Psoas muscle (tissue), 8 donors: Measurements from ENCODE around the gene BRD4. TPM values are rescaled to one million over a fixed set of nuclear protein-coding genes. Genes with fewer than 3 reads are reported as not detected.

Source experiments
- ATAC-seq, 4 donors: fragments of 200-7000 bp; cut with Tn5 transposase; one replicate each; pipeline ENCODE4 v1.9.1; 2020; ENCODE audit warnings: moderate library complexity in 3 of 4, mild to moderate bottlenecking in 2 of 4
- DNase-seq, 2 donors: peaks; one replicate each; pipeline ENCODE4 v3.0.0-alpha.2; 2020
- H3K27ac ChIP-seq: fragments of 200-600 bp; one replicate; pipeline ENCODE4 v1.8.0; 2022
- H3K27me3 ChIP-seq, 3 donors: fragments of 200-600 bp in 1 of 3; one replicate each; pipeline versions ENCODE4 v1.6.1 to v1.8.0; 2013 to 2022; ENCODE audit warnings: low read length in 2 of 3, mild to moderate bottlenecking in 2 of 3, moderate library complexity in 1 of 3; ENCODE audit not compliant: insufficient read depth in 3 of 3
- H3K36me3 ChIP-seq, 2 donors: fragments of 200-600 bp in 1 of 2; one replicate each; pipeline versions ENCODE4 v1.6.1 to v1.8.0; 2013 to 2022; ENCODE audit warnings: low read depth in 1 of 2, mild to moderate bottlenecking in 1 of 2, moderate library complexity in 1 of 2; ENCODE audit not compliant: insufficient read depth in 1 of 2
- H3K4me1 ChIP-seq: fragments of 200-600 bp; one replicate; pipeline ENCODE4 v1.8.0; 2022
- H3K4me3 ChIP-seq: fragments of 200-600 bp; one replicate; pipeline ENCODE4 v1.8.0; 2022; ENCODE audit warnings: mild to moderate bottlenecking
- H3K9me3 ChIP-seq: fragments of 200-600 bp; one replicate; pipeline ENCODE4 v1.8.0; 2022
- WGBS, 3 donors: extraction: QIAGEN DNeasy Blood & Tissue Kit; methylation state at CpG; one replicate each; pipeline versions ENCODE4 v1.1.6 to v1.1.7; 2013; 5-methylcytosine and 5-hydroxymethylcytosine counted together
- intact Hi-C, 2 donors: fragments of 100-400 bp; cut with DNase I; formaldehyde crosslinking; loops; one replicate each; pipeline versions ENCODE4 v1.11.0 to v1.14.2; 2022
- polyA plus RNA-seq, 3 donors: library from polyadenylated mRNA; stranded (reverse); fragments of 200-250 nt; gene quantifications; one replicate each; pipeline ENCODE4 v1.2.3, GENCODE V29; 2013
- total RNA-seq, 4 donors: library from RNA; stranded (reverse); fragmentation: NEBNext Ultra II Directional in 2 of 4; extraction: Animal tissue kit (Norgen Biotek cat#: 25700) in 2 of 4; gene quantifications; one replicate each; pipeline versions ENCODE4 v1.2.1 to v1.2.4, GENCODE V29; 2021 to 2023
- TF ChIP-seq, protein P1 (sequence below): fragments of 200-600 bp; IDR thresholded peaks from one replicate; pipeline ENCODE4 v1.8.0; 2022; ENCODE audit warnings: antibody characterized with exemption
- donor health status: healthy with polysubstance abuse.
- donor health status: DM: no; HTN: no; CAD: no; lungs with moderate emphysema.
- donor health status: Bipolar disorder and iron deficiency.
- donor health status: healthy.
- donor health status: DM: yes; HTN: yes; CAD: no.
- donor health status: DM: no; HTN: no; CAD: no.
- donor health status: DM: no; HTN: no; CAD: no.
- donor health status: DM: yes; HTN: yes; CAD: no.

The BRD4 gene
- total and polyA plus RNA-seq, 7 donors, result 42.6 to 120 (median 98.6) TPM

DNA sequence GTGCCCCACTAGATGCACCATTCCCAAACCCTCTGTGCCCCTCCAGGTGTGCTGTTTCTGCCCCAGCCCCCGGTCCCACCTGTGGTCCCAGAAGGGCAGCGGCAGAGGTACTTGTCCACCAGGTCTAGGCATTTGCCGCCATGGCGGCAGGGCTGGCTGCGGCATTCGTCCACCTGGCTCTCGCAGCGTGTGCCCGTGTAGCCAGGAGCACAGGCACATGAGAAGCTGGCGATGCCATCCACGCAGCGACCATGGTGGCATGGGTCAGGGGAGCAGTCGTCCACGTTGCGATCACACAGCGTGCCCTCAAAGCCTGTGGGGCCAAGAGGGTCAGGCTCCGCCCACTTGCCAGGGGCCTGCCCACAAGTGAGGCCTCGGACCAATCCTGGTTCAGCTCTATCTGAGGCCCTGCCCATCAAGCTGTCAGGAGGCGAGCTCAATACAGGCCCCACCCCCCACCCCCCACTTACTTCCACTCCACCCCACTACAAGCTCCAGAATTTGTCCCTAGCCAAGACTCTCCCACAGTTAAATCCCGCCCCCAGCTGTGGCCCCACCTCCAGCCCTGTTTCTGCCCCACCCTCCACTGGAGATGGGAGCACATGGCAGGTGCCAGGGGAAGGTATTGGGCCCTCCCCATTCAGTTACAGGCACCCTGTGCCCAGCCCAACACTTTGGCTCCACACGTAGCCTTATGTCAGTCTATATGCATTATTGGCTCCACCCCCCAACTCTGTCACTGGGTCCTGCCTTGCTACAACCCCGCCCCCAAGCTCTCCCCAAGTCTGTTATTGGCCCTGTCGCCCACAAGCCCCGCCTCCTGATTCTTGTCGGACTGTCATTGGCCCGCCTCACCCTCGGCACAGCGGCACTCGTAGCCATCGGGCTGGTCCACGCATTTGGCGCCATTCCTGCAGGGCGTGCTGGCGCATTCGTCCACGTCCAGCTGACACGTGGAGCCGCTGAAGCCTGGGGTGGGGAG is 145.0 kb downstream of the BRD4 start:
- ATAC-seq, result no peak
- WGBS, 3 donors, result 85 to 89% (median 86%) methylated on average over 38 of the region's 38 CpGs

More for the DNA sequence above, 145.0 kb downstream of the BRD4 start:
- H3K27me3 ChIP-seq, result peaks cover 0 to 8% (median 0%) of the 10 kb centered on the region in 3 donors
- no peaks in the 10 kb centered on the region for H3K36me3 ChIP-seq
- no peak overlapping the region for H3K4me3 ChIP-seq
- no peaks in the 10 kb centered on the region for H3K9me3 ChIP-seq
- no peak for DNase-seq
- TF ChIP-seq, protein P1, sequence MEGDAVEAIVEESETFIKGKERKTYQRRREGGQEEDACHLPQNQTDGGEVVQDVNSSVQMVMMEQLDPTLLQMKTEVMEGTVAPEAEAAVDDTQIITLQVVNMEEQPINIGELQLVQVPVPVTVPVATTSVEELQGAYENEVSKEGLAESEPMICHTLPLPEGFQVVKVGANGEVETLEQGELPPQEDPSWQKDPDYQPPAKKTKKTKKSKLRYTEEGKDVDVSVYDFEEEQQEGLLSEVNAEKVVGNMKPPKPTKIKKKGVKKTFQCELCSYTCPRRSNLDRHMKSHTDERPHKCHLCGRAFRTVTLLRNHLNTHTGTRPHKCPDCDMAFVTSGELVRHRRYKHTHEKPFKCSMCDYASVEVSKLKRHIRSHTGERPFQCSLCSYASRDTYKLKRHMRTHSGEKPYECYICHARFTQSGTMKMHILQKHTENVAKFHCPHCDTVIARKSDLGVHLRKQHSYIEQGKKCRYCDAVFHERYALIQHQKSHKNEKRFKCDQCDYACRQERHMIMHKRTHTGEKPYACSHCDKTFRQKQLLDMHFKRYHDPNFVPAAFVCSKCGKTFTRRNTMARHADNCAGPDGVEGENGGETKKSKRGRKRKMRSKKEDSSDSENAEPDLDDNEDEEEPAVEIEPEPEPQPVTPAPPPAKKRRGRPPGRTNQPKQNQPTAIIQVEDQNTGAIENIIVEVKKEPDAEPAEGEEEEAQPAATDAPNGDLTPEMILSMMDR, result no peak
- no peaks in the 10 kb centered on the region for H3K4me1 ChIP-seq
- H3K27ac ChIP-seq, result no peak overlapping the region
- intact Hi-C loops, result no loop called here

Other genes with a start within 250 kb of the BRD4 start
- gene SYDE1, start 225.1 kb downstream of the BRD4 start, total RNA-seq, result 1 to 10 TPM; 4.5 to 4.9 (median 4.7) TPM
- gene SYDE1, start 225.1 kb downstream of the BRD4 start, polyA plus RNA-seq, result 1 to 10 TPM; 2.3 to 3.5 (median 2.6) TPM
- gene NOTCH3, start 131.5 kb downstream of the BRD4 start, total RNA-seq, result 10 to 100 TPM; 29.4 to 80.8 (median 34.0) TPM
- gene NOTCH3, start 131.5 kb downstream of the BRD4 start, polyA plus RNA-seq, result 10 to 100 TPM in 1 of 3 donors, 1 to 10 TPM in 2; 8.2 to 11.6 (median 8.8) TPM
- under 1 TPM in 2 of 4 donors, not detected in 2; 0.19 to 0.20 TPM for gene EPHX3, start 100.1 kb downstream of the BRD4 start, total RNA-seq
- under 1 TPM; 0.05 to 0.20 (median 0.08) TPM for gene EPHX3, start 100.1 kb downstream of the BRD4 start, polyA plus RNA-seq
- 10 to 100 TPM; 18.9 to 42.8 (median 27.8) TPM for gene AKAP8, start 47.2 kb upstream of the BRD4 start, total RNA-seq
- gene AKAP8, start 47.2 kb upstream of the BRD4 start, polyA plus RNA-seq, result 10 to 100 TPM; 15.9 to 22.1 (median 18.2) TPM
- 10 to 100 TPM; 37.3 to 66.2 (median 54.3) TPM for gene AKAP8L, start 86.4 kb upstream of the BRD4 start, total RNA-seq
- 10 to 100 TPM; 34.6 to 72.9 (median 46.7) TPM for gene AKAP8L, start 86.4 kb upstream of the BRD4 start, polyA plus RNA-seq
- 10 to 100 TPM; 16.6 to 39.1 (median 25.8) TPM for gene WIZ, start 117.4 kb upstream of the BRD4 start, total RNA-seq
- 10 to 100 TPM; 16.6 to 22.9 (median 20.7) TPM for gene WIZ, start 117.4 kb upstream of the BRD4 start, polyA plus RNA-seq
- 1 to 10 TPM in 2 of 4 donors, under 1 TPM in 2; 0.47 to 2.0 (median 1.0) TPM for gene RASAL3, start 132.0 kb upstream of the BRD4 start, total RNA-seq
- under 1 TPM; 0.21 to 0.47 (median 0.34) TPM for gene RASAL3, start 132.0 kb upstream of the BRD4 start, polyA plus RNA-seq
- not detected for gene PGLYRP2, start 147.0 kb upstream of the BRD4 start, total RNA-seq
- not detected for gene PGLYRP2, start 147.0 kb upstream of the BRD4 start, polyA plus RNA-seq
- under 1 TPM in 1 of 4 donors, not detected in 3; 0.29 TPM for gene CYP4F22, start 176.0 kb upstream of the BRD4 start, total RNA-seq
- under 1 TPM; 0.04 to 0.30 (median 0.17) TPM for gene CYP4F22, start 176.0 kb upstream of the BRD4 start, polyA plus RNA-seq